OCI-M1 (cell line): ENCODE measurements around the gene PDE6B.
"Not testable (repeated sequence)": the region's sequence is repeated elsewhere in the genome, so short reads cannot be mapped to it uniquely, and the experiment has no call there.

Experiments used
- DNase-seq: peaks from one replicate; lab custom pipeline; 2025; lab: John Stamatoyannopoulos, UW

Gene PDE6B

DNA sequence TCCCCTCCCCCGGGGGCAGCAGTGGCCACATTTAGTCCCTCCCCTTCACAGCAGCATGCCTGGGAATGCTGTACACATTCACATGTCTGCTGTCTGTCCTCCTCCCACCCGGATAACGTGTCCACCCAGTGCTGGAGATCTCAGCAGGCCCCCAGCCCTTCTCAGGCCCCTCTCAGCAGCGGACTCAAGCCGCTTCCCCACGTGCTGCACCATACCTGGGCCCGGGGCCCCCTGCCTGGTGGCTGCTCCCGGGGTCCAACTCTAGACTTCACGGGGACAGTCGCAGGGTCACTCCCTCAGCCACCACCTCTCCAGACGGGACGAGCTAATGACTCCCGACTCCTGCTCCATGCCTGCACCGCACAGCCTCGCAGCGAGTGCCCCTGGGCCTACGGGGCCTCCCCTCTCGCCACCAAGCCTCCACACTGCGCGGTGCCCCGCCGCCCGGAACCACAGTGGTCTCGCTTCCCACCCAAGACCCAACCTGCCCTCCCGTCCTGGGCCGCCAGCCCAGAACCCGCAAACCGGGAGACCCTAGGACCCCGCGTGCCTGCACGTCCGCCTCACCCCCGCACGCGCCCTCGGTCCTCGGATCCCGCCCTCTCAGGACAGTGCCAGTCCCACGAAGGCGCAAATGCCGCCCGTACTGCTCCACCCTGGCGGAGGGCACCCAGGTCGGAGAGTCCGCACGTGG is 79.0 kb downstream of the PDE6B start:
- no peak for DNase-seq

DNA sequence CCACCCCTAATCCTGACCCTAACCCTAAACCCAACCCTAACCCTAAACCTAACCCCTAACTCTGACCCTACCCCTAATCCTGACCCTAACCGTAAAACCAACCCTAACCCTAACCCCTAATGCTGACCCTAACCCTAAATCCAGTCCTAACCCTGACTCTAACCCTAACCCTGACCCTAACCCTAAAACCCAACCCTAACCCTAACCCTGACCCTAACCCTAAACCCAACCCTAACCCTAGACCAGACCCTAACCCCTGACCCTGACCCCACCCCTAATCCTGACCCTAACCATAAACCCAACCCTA is 79.6 kb downstream of the PDE6B start:
- DNase-seq = no peak

DNA sequence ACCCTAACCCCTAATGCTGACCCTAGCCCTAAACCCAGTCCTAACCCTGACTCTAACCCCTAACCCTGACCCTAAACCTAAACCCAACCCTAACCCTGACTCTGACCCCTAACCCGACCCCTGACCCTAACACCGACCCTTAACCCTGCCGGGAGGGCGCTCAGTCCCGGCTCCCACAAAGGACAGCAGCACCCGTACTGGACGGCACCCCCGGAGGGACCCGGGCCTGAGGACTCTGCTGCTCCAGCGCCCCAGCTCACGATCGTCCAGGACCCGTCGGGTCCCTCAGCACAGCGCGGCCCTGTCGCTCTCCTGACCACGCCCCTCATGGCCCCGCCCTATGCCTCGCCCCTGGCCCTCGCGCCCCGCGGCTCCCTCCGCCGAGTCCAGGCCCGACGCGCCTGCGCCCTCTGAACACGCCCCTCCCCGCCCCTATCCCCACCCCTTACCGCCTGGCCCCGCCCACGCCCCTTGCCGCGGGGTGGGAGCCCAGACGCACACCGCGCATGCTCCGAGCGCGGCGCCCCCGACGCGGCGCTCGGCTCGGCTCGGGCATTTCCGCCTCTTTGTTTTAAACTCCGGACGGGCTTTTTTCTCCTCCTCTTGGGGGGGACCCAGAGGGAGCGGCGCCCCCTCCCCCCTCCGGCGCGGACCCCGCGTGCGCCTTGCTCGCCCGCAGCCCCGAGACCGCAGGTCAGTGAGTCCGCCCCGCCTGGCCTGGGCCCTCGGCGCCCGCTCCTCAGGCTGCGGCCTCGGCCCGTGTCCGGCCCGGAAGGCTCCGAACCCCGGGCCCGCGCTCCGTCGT is 80.1 kb downstream of the PDE6B start, which contains the start of gene PCGF3:
PCGF3 (plus strand) TSS at position 555 of the 805 bp plus-strand sequence. CDS start 27,849 bp downstream, outside the sequence.
- peak; percentile 97 for DNase-seq

DNA sequence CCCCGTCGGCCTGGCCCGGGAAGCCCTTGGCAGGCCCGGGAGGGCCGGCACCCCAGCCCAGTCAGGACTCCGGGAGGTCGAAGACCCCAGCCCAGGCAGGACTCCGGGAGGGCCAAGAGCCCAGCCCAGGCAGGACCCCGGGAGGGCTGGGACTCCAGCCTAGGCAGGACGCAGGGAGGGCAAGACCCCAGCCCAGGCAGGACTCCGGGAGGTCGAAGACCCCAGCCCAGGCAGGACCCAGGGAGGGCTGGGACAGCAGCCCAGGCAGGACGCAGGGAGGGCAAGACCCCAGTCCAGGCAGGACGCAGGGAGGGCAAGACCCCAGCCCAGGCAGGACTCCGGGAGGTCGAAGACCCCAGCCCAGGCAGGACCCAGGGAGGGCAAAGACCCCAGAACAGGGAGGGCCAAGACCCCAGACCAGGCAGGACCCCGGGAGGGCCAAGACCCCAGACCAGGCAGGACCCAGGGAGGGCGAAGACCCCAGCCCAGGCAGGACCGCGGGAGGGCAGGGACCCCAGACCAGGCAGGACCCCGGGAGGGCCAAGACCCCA is 80.8 kb downstream of the PDE6B start:
- DNase-seq = not testable (repeated sequence)

DNA sequence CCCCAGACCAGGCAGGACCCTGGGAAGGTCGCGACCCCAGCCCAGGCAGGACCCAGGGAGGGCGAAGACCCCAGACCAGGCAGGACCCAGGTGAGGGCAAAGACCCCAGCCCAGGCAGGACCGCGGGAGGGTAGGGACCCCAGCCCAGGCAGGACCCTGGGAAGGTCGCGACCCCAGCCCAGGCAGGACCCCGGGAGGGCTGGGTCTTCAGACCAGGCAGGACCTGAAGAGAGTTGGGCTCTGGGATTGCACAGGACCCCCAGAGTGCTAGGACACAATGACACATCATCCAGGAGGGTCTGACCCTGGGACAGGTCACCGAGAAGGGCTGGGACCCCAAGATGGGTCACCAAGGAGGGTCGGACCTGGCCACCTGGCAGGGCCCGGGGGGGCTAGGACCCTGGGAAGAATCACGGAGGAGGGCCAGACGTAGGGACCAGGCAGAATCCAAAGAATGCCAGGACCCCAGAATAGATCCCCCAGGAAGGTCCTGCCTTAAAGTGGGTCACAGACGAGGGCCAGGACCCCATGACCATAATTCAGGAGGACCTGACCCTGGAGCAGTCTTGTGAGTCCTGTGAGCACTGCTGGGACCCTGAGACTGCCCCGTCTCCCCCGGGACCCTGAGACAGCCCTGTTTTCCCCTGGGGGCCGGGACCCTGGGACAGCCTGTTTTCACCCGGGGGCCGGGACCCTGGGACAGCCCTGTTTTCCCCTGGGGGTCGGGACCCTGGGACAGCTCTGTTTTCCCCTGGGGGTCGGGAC is 81.6 kb downstream of the PDE6B start:
- no peak for DNase-seq

DNA sequence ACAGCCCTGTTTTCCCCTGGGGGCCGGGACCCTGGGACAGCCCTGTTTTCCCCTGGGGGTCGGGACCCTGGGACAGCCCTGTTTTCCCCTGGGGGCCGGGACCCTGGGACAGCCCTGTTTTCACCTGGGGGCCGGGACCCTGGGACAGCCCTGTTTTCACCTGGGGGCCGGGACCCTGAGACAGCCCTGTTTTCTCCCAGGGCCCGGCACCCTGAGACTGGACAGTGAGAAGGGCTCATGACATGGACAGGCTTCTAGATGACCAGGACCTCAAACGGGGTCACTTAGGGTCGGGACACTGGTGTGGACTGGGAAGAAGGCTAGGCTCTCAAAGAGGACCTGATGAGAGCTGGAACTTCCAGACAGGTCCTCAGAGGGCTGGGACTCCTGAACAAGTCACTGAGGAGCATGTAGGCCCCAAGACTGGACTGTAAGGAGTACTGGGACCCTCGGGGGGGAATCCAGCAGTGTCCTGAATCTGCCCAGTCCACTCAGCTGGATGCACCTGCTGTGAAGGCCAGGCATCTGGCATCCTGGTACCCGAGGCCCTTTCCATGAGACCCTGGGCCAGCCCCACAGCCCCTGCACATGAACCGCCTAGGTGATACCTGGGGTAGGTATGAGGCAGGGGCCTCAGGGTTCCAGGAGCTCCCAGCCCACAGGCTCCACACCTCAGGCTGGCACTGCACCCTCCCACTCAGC is 82.7 kb downstream of the PDE6B start:
- DNase-seq = no peak

DNA sequence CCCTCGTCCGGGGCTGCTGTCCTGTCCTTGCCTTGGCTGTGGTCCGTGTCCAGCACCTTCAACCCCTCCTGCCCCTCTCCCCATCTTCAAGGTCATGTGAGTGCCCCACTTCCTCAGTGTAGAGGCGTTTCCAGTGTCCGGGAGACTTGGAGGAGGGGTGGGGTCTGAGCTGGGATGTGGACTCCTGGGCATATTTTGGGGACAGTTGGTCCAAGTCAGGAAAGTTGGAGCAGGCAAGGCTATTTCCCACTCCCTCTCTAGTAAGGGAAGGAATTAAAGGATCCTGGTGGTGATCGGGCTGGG is 83.2 kb downstream of the PDE6B start:
- no peak for DNase-seq

DNA sequence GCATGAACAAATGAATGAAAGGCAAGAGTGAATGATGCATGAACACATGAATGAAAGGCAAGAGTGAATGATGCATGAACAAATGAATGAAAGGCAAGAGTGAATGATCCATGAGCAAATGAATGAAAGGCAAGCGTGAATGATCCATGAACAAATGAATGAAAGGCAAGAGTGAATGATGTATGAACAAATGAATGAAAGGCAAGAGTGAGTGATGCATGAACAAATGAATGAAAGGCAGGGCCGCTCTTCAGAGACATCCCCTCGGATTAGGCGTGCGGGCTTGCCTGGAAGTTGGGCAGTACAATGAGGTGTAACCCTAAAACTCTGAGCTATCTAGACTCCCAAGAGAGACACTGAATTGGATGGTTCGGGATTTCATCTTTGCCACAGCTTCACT is 84.0 kb downstream of the PDE6B start:
- DNase-seq = no peak

DNA sequence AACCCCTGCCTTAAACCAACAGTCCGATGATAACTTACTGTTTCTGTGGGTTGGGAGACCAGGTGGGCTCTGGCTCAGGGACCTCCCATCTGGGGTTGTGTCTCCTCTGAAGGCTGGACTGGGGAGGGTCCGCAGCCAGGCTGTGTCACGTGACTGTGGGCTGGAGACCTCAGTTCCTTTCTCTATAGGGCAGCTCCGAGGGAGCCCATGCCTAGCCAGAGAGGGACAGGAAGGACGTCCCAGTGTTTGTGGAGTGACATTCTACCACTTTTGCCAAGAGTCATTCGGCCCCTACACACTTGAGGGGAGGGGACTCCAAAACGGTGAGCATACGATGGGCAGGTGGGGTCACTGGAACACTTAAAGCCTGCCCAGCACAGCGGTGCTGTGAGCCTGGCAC is 84.7 kb downstream of the PDE6B start:
- no peak for DNase-seq

DNA sequence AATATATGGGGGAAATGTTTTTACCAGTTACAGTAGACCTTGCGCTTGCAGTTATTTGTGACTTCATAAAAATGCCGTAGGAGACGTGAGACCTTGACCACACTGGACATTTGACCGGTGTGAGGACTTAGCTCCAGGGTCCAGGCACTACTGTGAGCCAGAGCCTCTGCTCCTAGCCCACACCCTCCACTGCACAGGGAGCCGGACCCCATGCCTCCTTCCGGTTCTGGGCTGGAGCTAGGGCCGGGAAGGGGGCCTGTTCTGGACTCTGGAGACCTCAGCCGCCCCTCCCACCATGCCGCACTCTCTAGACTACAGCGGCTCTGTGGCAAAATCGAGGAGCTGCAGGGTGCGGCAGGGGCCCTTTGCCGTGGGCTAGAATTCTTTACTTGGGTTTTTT is 85.5 kb downstream of the PDE6B start:
- DNase-seq = no peak

DNA sequence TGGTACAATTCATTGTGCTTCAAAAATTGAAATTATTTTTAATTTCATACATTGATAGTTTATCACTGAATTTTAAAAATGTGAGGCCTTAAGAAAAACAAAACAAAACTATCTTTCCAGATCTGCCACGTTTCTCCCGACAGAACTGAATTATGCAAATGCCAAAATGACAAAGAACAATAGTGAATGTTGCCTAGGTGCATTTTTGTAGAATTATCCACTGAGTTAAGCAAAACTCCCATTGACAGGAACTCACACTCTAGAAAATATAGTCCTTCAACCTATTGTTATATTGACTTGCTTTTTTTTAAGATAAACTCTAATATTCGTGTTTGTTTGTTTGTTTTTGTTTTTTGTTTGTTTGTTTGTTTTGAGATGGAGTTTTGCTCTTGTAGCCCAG is 86.7 kb downstream of the PDE6B start:
- no peak for DNase-seq

DNA sequence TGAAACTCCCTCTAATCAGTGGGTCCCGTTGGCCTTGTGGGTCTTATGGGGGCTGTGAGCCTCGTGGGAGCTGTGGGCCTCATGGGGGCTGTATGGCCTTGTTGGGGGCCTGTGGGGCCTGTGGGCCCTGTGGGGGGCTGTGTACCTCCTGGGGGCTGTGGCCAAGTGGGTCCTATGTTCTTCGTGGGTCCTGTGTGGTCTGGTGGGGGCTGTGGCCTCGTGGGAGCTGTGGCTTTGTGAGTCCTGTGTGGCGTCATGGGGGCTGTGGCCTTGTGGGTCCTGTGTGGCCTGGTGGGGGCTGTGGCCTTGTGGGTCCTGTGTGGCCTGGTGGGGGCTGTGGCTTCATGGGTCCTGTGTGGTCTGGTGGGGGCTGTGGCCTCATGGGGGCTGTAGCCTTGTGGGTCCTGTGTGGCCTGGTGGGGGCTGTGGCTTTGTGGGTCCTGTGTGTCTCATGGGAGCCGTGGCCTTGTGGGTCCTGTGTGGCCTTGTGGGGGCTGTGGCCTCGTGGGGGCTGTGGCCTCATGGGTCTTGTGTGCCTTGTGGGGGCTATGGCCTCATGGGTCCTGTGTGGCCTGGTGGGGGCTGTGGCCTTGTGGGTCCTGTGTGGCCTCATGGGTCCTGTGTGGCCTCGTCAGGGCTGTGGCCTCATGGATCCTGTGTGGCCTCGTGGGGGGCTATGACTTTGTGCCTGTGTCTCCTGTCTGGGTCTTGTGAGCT is 87.7 kb downstream of the PDE6B start:
- DNase-seq = no peak

DNA sequence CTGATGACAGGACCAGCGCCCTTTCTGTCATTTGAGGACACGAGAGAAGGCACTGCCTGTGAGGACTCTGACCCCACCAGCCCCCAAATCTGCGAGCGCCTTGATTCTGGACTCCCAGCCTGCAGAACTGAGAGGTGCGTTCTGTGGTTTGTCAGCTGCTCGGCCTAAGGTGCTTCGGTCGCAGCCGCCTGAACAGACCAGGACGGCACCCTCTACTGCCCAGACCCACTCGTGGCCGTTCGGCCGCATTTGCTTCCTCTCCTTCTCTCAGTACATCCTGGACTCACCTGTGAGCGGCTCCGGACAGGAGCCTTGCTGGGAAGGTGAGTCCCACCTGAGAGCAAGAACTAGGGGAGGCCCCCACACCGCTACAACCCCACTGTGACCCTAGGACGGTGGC is 88.7 kb downstream of the PDE6B start:
- no peak for DNase-seq

DNA sequence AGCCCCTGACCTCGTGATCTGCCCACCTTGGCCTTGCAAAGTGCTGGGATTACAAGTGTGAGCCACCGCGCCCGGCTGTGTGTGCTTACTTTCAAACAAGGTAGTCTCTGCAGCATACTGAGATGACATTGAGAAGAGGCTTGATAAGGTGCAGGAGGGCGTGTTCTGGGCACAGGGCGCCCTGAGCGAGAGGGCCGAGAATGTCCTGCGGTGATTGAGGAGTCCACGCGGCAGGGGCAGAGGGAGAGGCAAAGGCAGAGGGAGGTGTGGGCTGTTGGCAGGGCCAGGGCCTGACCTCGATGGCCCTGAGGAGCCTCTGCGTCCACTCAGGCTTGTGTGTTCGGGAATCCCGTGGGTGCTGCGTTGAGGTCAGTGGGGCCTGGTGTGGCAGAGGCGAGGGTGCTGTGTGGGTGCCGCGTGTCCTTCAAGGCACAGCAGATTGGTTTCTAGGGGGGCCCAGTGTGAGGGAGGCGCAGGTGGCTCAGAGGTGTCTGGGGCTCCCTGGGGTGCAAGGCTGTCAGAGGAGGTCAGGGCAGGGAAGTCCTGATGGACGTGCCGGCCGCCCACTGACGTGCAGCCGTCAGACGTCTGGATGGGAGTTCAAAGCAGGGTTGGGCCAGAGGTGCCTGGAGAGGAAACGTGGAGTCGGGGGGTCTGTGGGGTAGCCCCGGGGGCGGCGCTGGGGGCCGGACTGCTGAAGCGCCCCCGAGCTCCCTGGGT is 92.4 kb downstream of the PDE6B start:
- DNase-seq = no peak

DNA sequence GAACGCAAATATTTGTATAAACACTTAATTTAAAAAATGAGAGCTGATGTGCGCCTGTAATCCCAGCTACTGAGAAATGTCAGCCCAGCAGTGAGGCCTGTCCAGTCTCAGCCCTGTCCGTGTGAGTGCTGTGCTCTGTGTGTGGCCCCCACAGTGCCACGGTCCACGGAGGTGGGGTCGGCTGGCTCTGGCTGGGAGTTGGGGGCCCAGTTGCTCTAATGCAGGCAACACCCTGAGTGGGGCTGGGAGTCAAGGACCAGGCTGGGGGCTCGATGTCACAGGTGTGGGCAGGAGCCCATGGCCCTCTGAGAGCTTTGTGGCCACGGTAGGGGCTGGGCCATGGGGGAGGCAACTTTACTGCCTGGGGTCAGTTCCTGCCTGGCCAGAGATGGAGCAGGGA is 93.1 kb downstream of the PDE6B start:
- DNase-seq = no peak
